Pancreas (tissue), 10 donors: ENCODE data around the gene TAAR1. TPM values are rescaled to one million over a fixed set of nuclear protein-coding genes. Genes with fewer than 3 reads are reported as not detected.

ENCODE experiments used
- ATAC-seq, 4 donors: fragments of 200-7000 bp; cut with Tn5 transposase; one replicate each; pipeline versions ENCODE4 v1.8.0 to v1.9.1; 2020; ENCODE audit warnings: mild to moderate bottlenecking in 4 of 4, moderate library complexity in 4 of 4
- DNase-seq, 6 donors: peaks; one replicate each; pipeline ENCODE4 v3.0.0-alpha.2; 2020
- FAIRE-seq: peaks from 2 replicates; lab custom pipeline; 2012; peaks lifted over from hg19 to GRCh38; lab: Jason Lieb, UNC
- H3K27ac ChIP-seq, 4 donors: fragments of 200-600 bp; sonication (generic); 1 replicate in 3 of 4; 2 replicates in 1 of 4; pipeline versions ENCODE4 v1.5.0 to v1.8.0; 2020
- H3K27me3 ChIP-seq, 4 donors: fragments of 200-600 bp; one replicate each; pipeline ENCODE4 v1.8.0; 2021
- H3K36me3 ChIP-seq, 3 donors: fragments of 200-600 bp; sonication (generic) in 1 of 3; one replicate each; pipeline versions ENCODE4 v1.5.0 to v1.8.0; 2020 to 2021
- H3K4me1 ChIP-seq, 3 donors: fragments of 200-600 bp; one replicate each; pipeline ENCODE4 v1.8.0; 2021
- H3K4me3 ChIP-seq, 4 donors: fragments of 200-600 bp; sonication (generic) in 2 of 4; one replicate each; pipeline versions ENCODE4 v1.5.0 to v1.8.0; 2020 to 2021
- H3K9me3 ChIP-seq, 4 donors: fragments of 200-600 bp; one replicate each; pipeline ENCODE4 v1.8.0; 2021
- WGBS, 2 donors: extraction: QIAGEN DNeasy Blood & Tissue Kit; methylation state at CpG; one replicate each; pipeline ENCODE4 v1.1.7; 2013; 5-methylcytosine and 5-hydroxymethylcytosine counted together
- intact Hi-C, 3 donors: fragments of 100-400 bp; cut with DNase I; formaldehyde crosslinking; loops; one replicate each; pipeline versions ENCODE4 v1.11.1 to v1.14.2; 2022
- polyA plus RNA-seq, 2 donors: library from polyadenylated mRNA; stranded (reverse); fragments of 200-250 nt; gene quantifications; one replicate each; pipeline ENCODE4 v1.2.3, GENCODE V29; 2013
- total RNA-seq, 6 donors: library from RNA; stranded (reverse); fragmentation: NEBNext Ultra II Directional in 4 of 6; extraction: Animal tissue kit (Norgen Biotek cat#: 25700) in 4 of 6; gene quantifications; one replicate each; pipeline versions ENCODE4 v1.2.1 to v1.2.4, GENCODE V29; 2021 to 2023
- TF ChIP-seq, protein P1 (sequence below), 4 donors: fragments of 200-600 bp; sonication (generic) in 3 of 4; IDR thresholded peaks; one replicate each; pipeline versions ENCODE4 v1.5.0 to v1.8.0; 2021; ENCODE audit warnings: antibody characterized with exemption in 4 of 4
- donor health status: healthy with polysubstance abuse.
- donor health status: DM: no; HTN: no; CAD: no; lungs with moderate emphysema.
- donor health status: DM: no; HTN: no; CAD: no.
- donor health status: control.
- donor health status: control.
- donor health status: Bipolar disorder and iron deficiency.
- donor health status: DM: yes; HTN: yes; CAD: no.
- donor health status: DM: no; HTN: no; CAD: no.
- donor health status: DM: no; HTN: no; CAD: no.
- donor health status: DM: yes; HTN: yes; CAD: no.

The TAAR1 gene
- total and polyA plus RNA-seq, 8 donors: 0.33 TPM; not detected in 7

DNA sequence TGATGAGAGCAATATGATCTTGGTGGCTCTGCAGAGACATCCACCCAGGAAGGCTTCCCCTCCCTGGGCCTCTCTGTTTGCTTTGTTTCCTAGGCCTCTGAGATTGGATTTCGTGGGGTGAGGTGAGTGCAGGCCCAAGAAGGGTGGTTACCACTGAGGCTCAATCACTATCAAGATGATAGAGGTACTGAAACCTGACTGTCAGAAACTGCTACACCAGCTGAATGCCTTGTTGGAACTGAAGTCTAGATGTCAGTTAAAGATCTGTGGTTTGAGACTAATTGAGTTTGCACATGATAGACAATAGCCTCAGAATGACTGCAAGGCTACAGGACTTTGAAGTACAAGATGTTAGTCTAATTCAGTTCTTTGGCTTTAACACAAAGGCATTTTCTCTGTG lies 39.6 kb upstream of the TAAR1 start:
- 38 to 79% methylated on average over 1 of the region's 1 CpG for WGBS, 2 donors
- Histone ChIP-seq H3K4me1 (peaks cover 0 to under 1% (median 0%) of the 10 kb centered on the region in 3 donors), H3K4me3 (no peak overlapping the region), H3K36me3 (no peaks in the 10 kb centered on the region), H3K27me3 (no peaks in the 10 kb centered on the region), H3K9me3 (no peaks in the 10 kb centered on the region), H3K27ac (no peak overlapping the region)
- intact Hi-C loops: no loop called here
- no peak for ATAC-seq
- no peak for FAIRE-seq
- TF ChIP-seq, protein P1, sequence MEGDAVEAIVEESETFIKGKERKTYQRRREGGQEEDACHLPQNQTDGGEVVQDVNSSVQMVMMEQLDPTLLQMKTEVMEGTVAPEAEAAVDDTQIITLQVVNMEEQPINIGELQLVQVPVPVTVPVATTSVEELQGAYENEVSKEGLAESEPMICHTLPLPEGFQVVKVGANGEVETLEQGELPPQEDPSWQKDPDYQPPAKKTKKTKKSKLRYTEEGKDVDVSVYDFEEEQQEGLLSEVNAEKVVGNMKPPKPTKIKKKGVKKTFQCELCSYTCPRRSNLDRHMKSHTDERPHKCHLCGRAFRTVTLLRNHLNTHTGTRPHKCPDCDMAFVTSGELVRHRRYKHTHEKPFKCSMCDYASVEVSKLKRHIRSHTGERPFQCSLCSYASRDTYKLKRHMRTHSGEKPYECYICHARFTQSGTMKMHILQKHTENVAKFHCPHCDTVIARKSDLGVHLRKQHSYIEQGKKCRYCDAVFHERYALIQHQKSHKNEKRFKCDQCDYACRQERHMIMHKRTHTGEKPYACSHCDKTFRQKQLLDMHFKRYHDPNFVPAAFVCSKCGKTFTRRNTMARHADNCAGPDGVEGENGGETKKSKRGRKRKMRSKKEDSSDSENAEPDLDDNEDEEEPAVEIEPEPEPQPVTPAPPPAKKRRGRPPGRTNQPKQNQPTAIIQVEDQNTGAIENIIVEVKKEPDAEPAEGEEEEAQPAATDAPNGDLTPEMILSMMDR (IDR thresholded peaks at IDR 0.05): no peak
- DNase-seq: no peak

DNA sequence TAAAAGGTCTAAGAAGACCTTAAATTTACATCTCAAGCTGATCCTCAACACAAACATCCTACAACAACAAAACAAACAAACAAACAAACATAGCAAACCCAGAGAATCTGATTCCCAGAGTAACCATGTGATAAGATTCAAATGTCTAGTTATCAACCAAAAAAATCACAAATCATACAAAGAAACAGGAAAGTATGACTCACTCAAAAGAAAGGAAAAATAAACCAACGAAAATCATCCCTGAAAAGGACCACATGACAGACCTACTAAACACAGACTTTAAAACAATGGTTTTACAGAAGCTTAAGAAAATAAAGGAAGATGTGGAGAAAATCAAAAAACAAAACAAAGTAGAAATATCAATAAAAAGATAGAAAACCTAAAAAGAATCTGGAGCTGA lies 36.8 kb upstream of the TAAR1 start:
- WGBS, 2 donors: 0 to 25% methylated on average over 1 of the region's 1 CpG
- Histone ChIP-seq H3K4me3 (no peak overlapping the region), H3K36me3 (no peaks in the 10 kb centered on the region), H3K27me3 (no peaks in the 10 kb centered on the region), H3K4me1 (peaks cover 0 to 5% (median 0%) of the 10 kb centered on the region in 3 donors), H3K9me3 (no peaks in the 10 kb centered on the region), H3K27ac (no peak overlapping the region)
- DNase-seq (no peak), ATAC-seq (no peak), FAIRE-seq (no peak)
- intact Hi-C loops: no loop called here
- TF ChIP-seq, protein P1 (IDR thresholded peaks at IDR 0.05): no peak

DNA sequence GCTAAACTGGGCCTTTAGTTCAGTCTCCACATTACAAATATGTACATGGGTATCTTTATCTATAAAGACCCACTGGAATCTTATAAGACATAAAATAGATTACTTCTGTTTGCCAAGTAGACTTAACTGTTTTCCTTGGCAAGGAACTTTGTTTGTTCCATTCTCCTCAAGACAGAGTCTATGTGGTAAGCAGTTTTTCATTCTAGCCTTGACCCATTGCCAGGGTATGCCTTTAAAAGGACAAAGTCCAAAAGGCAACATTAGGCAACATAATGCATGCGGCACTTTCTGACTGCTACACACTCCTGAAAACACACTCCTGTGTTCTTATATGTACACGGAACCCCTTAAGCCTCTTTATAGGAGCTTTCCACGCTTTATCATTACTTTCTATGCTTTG lies 34.5 kb upstream of the TAAR1 start:
- peaks cover 0 to 5% (median 0%) of the 10 kb centered on the region in 3 donors for H3K4me1 ChIP-seq
- H3K36me3 ChIP-seq: no peaks in the 10 kb centered on the region
- intact Hi-C loops: no loop called here
- FAIRE-seq: no peak
- H3K27ac ChIP-seq: no peak overlapping the region
- no peak overlapping the region for H3K4me3 ChIP-seq
- no peak for DNase-seq
- H3K9me3 ChIP-seq: no peaks in the 10 kb centered on the region
- ATAC-seq: peak in 3 of 4 donors; percentile 56 to 81 (median 59)
- no peaks in the 10 kb centered on the region for H3K27me3 ChIP-seq
- WGBS, 2 donors: 41 to 54% methylated on average over 3 of the region's 3 CpGs
- TF ChIP-seq, protein P1 (IDR thresholded peaks at IDR 0.05): no peak

DNA sequence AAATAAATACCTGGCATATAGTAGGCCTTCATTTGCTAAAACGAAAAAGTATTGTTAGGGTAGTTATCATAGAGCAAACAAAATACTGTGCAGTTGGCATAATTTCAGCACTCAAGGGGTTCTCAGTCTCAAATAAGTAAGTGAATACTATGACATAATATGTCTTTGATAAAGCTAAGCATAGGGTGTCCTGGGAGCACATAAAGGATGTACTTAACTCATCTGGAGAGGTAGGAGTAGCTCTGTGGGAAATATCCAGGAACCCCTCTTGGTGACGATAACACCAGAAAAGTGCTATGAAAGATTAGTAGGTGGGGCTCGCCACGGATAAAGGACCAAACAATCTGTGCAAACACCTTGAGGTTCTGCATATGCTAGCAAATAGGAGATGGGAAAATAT lies 31.7 kb upstream of the TAAR1 start:
- peaks cover 0 to 11% (median 0%) of the 10 kb centered on the region in 3 donors for H3K4me1 ChIP-seq
- DNase-seq (no peak), ATAC-seq (no peak), FAIRE-seq (no peak)
- no peaks in the 10 kb centered on the region for H3K9me3 ChIP-seq
- 55 to 61% methylated on average over 4 of the region's 4 CpGs for WGBS, 2 donors
- intact Hi-C loops: no loop called here
- no peaks in the 10 kb centered on the region for H3K36me3 ChIP-seq
- H3K4me3 ChIP-seq: no peak overlapping the region
- no peak overlapping the region for H3K27ac ChIP-seq
- H3K27me3 ChIP-seq: no peaks in the 10 kb centered on the region
- TF ChIP-seq, protein P1 (IDR thresholded peaks at IDR 0.05): no peak

DNA sequence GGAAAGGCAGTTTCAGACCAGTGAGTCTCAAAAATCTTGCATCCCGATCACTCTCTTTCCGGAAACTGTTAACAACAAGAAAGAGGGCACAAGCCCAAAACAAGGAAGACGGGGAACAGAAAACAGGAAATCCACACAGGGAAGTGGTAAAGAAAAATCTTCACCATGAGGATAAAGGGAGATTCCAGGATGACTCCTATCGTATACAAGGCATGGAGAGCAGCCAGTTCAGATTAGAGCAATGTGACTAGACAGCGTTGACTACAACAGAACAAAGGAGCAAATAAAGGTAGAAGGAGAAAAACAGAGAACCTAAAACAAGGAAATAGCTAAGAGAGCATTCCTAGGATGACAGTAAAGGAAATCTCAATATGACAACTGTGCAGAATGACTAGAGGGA lies 28.3 kb upstream of the TAAR1 start:
- 64 to 67% methylated on average over 5 of the region's 5 CpGs for WGBS, 2 donors
- Histone ChIP-seq H3K4me1 (peaks cover 0 to 5% (median 0%) of the 10 kb centered on the region in 3 donors), H3K27me3 (no peaks in the 10 kb centered on the region), H3K4me3 (no peak overlapping the region), H3K9me3 (no peaks in the 10 kb centered on the region), H3K27ac (peak overlapping the region in 2 of 4 donors; percentile 56 to 64), H3K36me3 (no peaks in the 10 kb centered on the region)
- intact Hi-C loops: no loop called here
- no peak for FAIRE-seq
- TF ChIP-seq, protein P1 (IDR thresholded peaks at IDR 0.05): no peak
- peak in 3 of 4 donors; percentile 38 to 86 (median 82) for ATAC-seq
- DNase-seq: no peak
